H54 (cell line): ENCODE measurements around the gene RTKN.

Source experiments
- DNase-seq: peaks from one replicate; pipeline ENCODE4 v3.0.0; 2011; ENCODE audit warnings: low spot score, mixed read lengths; ENCODE audit not compliant: insufficient read length
- FAIRE-seq: peaks from 3 replicates; lab custom pipeline; 2011; peaks lifted over from hg19 to GRCh38; lab: Jason Lieb, UNC
- POLR2A ChIP-seq: IDR thresholded peaks from 2 replicates; pipeline ENCODE4 v1.6.1; 2011; ENCODE audit warnings: low read depth, mild to moderate bottlenecking, low read length

Gene RTKN

DNA sequence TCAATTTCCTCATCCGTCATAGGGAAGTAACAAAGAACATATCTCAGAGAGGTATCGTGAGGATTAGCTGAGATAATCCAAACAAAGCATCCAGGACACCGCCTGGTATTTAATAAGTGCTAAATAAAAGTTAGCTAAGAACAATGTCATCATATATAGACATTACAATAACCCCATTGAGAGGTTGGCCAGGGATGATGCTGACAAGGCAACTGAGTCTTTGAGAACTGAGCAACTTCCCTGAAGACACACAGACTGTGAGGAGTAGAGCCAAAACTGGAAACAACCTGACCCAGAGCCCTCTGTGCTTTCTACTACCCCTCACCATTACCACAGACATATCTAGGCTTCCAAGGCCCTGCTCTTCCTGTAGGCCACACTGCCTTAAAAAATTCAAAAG is 60.0 kb downstream of the RTKN start:
- DNase-seq, result no peak
- no peak for FAIRE-seq
- no peak for TF ChIP-seq POLR2A

DNA sequence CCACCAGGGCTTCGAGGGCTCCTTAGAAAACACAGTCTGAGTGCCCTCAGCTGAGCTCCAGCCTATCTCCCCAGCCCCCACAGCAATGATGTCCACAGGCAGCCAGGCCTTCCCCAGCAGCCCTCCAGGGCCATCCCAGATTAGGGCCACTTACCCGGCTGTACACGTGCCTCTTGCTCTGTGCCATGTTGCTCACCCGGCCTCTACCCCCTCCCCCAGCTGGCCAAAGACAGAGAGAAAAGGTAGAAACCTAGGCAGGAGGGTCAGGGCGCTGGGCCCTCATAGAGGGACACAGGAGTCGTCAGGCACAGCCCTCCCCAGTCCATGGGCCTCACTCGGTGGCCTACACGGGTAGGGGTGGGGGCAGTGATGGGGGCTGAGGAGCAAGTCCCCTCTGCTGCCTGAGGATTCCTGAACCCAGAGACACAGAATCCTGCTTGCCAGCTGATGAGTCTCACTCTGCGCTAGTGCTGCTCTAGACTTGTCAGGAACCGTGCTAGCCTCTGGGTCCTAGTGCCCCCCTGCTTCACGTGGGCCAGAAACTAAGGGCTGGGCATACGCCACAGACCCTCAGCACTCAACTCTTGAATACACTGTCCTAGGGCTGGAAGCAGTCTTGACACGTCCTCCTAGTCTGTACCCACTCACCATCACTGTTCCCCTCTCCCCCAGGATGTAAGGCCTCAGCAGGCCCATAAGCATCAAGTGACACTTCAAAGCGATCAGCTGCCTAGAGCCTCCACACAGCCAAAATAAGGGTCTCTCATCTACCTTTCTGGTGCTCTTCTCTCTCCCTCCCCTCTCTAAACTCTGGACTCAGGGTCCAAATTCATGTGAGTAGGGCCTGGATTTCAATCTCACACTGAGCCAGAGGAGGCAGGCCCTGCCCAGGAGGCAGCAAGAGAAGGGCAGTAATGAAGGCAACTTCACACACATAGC is 61.6 kb downstream of the RTKN start, which contains the start of gene DCTN1:
TSS of gene DCTN1 (minus strand) at position 461 of the 939 bp plus-strand sequence. CDS start at position 187, 274 bp downstream.
- peak; percentile 41 for FAIRE-seq
- DNase-seq, result peak; percentile 88

DNA sequence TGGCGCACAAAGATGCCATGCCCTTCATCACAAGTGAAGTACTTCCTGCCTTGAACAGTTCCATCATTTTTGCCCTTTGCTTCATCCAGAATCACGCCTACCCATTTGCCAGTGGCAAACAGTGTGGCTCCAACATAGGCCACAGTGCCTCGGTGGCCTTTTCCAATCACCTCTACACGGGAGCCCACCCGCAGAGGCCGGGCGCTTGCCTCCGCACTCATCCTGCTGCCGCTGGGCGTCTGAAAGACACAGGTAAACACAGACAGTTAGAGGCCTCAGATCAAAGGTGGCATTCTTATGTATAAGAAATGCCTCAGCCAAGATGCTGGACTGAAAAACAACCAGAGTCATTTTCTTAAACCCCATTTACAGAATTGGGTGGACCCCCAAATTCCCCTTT is 63.7 kb downstream of the RTKN start:
- no peak for FAIRE-seq
- no peak for TF ChIP-seq POLR2A
- DNase-seq, result no peak

More for the DNA sequence above, 61.6 kb downstream of the RTKN start, which contains the start of gene DCTN1:
- no peak for TF ChIP-seq POLR2A

DNA sequence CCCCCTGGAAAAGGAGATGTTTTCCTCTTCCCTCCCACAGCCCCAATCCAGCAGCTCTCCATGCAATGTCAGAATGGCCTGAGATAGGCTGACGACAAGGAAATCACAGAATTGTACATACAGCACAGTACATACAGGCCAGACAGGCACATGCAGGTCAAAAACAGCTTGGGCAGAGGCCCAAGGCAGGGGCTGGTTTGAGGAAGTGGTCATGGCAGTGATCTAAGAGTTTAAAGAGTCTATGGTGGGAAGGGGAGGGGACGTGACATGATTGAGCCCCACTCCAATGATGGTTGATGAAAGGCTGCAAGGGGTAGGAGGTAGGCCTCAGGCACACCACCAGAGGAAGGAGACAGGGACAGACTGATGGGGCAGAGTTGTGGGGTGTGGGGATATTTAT is 65.9 kb downstream of the RTKN start:
- TF ChIP-seq POLR2A, result no peak
- DNase-seq, result no peak
- no peak for FAIRE-seq
